GM12878 (cell line): Measurements from ENCODE around the gene PRUNE2. TPM values are rescaled to one million over a fixed set of nuclear protein-coding genes. Genes with fewer than 3 reads are reported as not detected.

Source experiments
- ATAC-seq: fragments of 200-7000 bp; cut with Tn5 transposase; 3 replicates; pipeline ENCODE4 v1.9.1; 2020; ENCODE audit warnings: mild to moderate bottlenecking, moderate library complexity
- BruUV-seq: library from RNA; stranded (reverse); fragments of 400-500 nt; replicated peaks from 2 replicates; lab custom pipeline; 2021; lab: Mats Ljungman, UMichigan
- CTCF ChIA-PET: fragments of 300-600 bp; sonication (Branson Sonifier 250); formaldehyde crosslinking; extraction: SDS; loops from one replicate; lab custom pipeline; 2021; ENCODE audit warnings: inconsistent platforms; lab: Yijun Ruan, JAX
- POLR2A ChIA-PET: fragments of 350-600 bp; formaldehyde crosslinking; extraction: SDS; loops from one replicate; lab custom pipeline; 2021; ENCODE audit warnings: inconsistent platforms; lab: Charles Lee
- RAD21 ChIA-PET: fragments of 300-600 bp; sonication (Branson Sonifier 250); formaldehyde crosslinking; loops from one replicate; lab custom pipeline; 2023; ENCODE audit warnings: antibody characterized with exemption; ENCODE audit not compliant: unreplicated experiment; lab: Charles Lee
- SMC1A ChIA-PET: fragments of 300-600 bp; sonication (Branson Sonifier 250); formaldehyde crosslinking; loops from one replicate; lab custom pipeline; 2023; ENCODE audit not compliant: unreplicated experiment, uncharacterized antibody; lab: Charles Lee
- DNase-seq: peaks from one replicate; pipeline ENCODE4 v3.0.0-alpha.2; 2011; ENCODE audit warnings: low read depth, low spot score
- FAIRE-seq: peaks from 3 replicates; lab custom pipeline; 2011; peaks lifted over from hg19 to GRCh38; lab: Jason Lieb, UNC
- H2AFZ ChIP-seq: 2 replicates; pipeline ENCODE4 v1.6.0; 2011; ENCODE audit warnings: low read depth, low read length, control low read depth; ENCODE audit not compliant: control insufficient read depth
- H3K27ac ChIP-seq: 2 replicates; pipeline ENCODE4 v1.5.1; 2011; ENCODE audit warnings: control low read depth; ENCODE audit not compliant: control insufficient read depth, insufficient read depth
- H3K27me3 ChIP-seq, 2 experiments: replicated peaks in 1 of 2; 2 replicates each; pipeline versions ENCODE4 v1.6.0 to v1.6.1; 2011; ENCODE audit warnings: low read length in 1 of 2; ENCODE audit not compliant: control insufficient read depth in 2 of 2, insufficient read depth in 2 of 2
- H3K36me3 ChIP-seq, 2 experiments: 2 replicates each; pipeline ENCODE4 v1.5.1; 2011; ENCODE audit warnings: low read length in 1 of 2; ENCODE audit not compliant: control insufficient read depth in 2 of 2, insufficient read depth in 2 of 2
- H3K4me1 ChIP-seq: 2 replicates; pipeline ENCODE4 v1.6.1; 2011; ENCODE audit warnings: mild to moderate bottlenecking, low read length, moderate library complexity, mixed read lengths; ENCODE audit not compliant: control insufficient read depth, insufficient read depth
- H3K4me2 ChIP-seq: 2 replicates; pipeline ENCODE4 v1.6.0; 2011; ENCODE audit warnings: control low read depth; ENCODE audit not compliant: control insufficient read depth, insufficient read depth
- H3K4me3 ChIP-seq: fragments of 200-600 bp; sonication (generic); 2 replicates; pipeline ENCODE4 v1.5.1; 2016
- H3K79me2 ChIP-seq: 2 replicates; pipeline ENCODE4 v1.6.0; 2011; ENCODE audit warnings: low read length; ENCODE audit not compliant: control insufficient read depth, insufficient read depth
- H3K9ac ChIP-seq: 2 replicates; pipeline ENCODE4 v1.8.0; 2011; ENCODE audit warnings: low read length, control low read depth, mixed read lengths; ENCODE audit not compliant: control insufficient read depth, insufficient read depth
- H3K9me3 ChIP-seq: replicated peaks from 3 replicates; pipeline ENCODE4 v1.5.1; 2011; ENCODE audit warnings: mild to moderate bottlenecking, low read length; ENCODE audit not compliant: control insufficient read depth, insufficient read depth
- H4K20me1 ChIP-seq: 2 replicates; pipeline ENCODE4 v1.6.0; 2011; ENCODE audit not compliant: control insufficient read depth, insufficient read depth
- CREM ChIP-seq: IDR thresholded peaks from 2 replicates; pipeline ENCODE4 v1.6.1; 2014; ENCODE audit warnings: antibody characterized with exemption, low read depth
- EED ChIP-seq: sonication (generic); IDR thresholded peaks from 2 replicates; pipeline ENCODE4 v1.6.1; 2016; ENCODE audit warnings: antibody characterized with exemption, low read depth
- FOS ChIP-seq: IDR thresholded peaks from 3 replicates; pipeline ENCODE4 v1.6.1; 2011; ENCODE audit warnings: borderline replicate concordance; ENCODE audit not compliant: insufficient read length; ENCODE audit errors: extremely low read depth
- GABPA ChIP-seq: IDR thresholded peaks from 2 replicates; pipeline ENCODE4 v1.6.1; 2014; ENCODE audit warnings: antibody characterized with exemption, low read depth, mild to moderate bottlenecking, inconsistent platforms
- HDAC6 ChIP-seq: fragments of 200-600 bp; sonication (generic); IDR thresholded peaks from one replicate; pipeline ENCODE4 v1.8.0; 2017; ENCODE audit warnings: antibody characterized with exemption; ENCODE audit not compliant: unreplicated experiment
- HSF1 ChIP-seq: fragments of 150-350 bp; IDR thresholded peaks from 2 replicates; pipeline ENCODE4 v1.6.1; 2014; ENCODE audit warnings: mild to moderate bottlenecking, low read depth, low read length
- MLLT1 ChIP-seq: fragments of 450-650 bp; IDR thresholded peaks from 2 replicates; pipeline ENCODE4 v1.6.1; 2016; ENCODE audit warnings: mild to moderate bottlenecking
- RBBP5 ChIP-seq: fragments of 200-600 bp; sonication (generic); conservative IDR thresholded peaks from 2 replicates; pipeline ENCODE4 v1.6.1; 2016
- TBL1XR1 ChIP-seq: IDR thresholded peaks from 2 replicates; pipeline ENCODE4 v1.6.1; 2012; ENCODE audit warnings: low read depth, low read length, improper control_type of control experiment
- ZNF24 ChIP-seq: fragments of 450-650 bp; IDR thresholded peaks from 2 replicates; pipeline ENCODE4 v1.6.1; 2017; ENCODE audit warnings: antibody characterized with exemption, mild to moderate bottlenecking
- ZNF274 ChIP-seq: IDR thresholded peaks from one replicate; pipeline ENCODE4 v1.8.0; 2011; ENCODE audit not compliant: insufficient read length, insufficient read depth
- ZNF384 ChIP-seq: IDR thresholded peaks from 2 replicates; pipeline ENCODE4 v1.6.1; 2012; ENCODE audit warnings: low read depth, mild to moderate bottlenecking, low read length, improper control_type of control experiment, borderline replicate concordance
- WGBS: methylation state at CpG from one replicate; pipeline ENCODE4 v1.1.6; 2016; ENCODE audit warnings: low lambda C conversion rate; ENCODE audit not compliant: insufficient replicate concordance, insufficient coverage; ENCODE audit errors: missing lambda C conversion rate; 5-methylcytosine and 5-hydroxymethylcytosine counted together
- in situ Hi-C: fragments of 300-500 bp; cut with MboI; formaldehyde crosslinking; loops from 9 replicates; pipeline ENCODE4 v1.14.3; 2018; ENCODE audit warnings: mixed read lengths
- intact Hi-C: fragments of 100-400 bp; cut with micrococcal nuclease; formaldehyde crosslinking; loops from one replicate; pipeline ENCODE4 v1.14.2; 2022; ENCODE audit not compliant: unreplicated experiment
- polyA plus RNA-seq, 11 experiments: library from polyadenylated mRNA; depleted of rRNA in 4 of 11; unstranded in 6 of 11; stranded (reverse) in 5 of 11; fragments of >200 nt; fragmentation: Nextera tagmentation in 4 of 11; fragmentation: Illumina TruSeq in 1 of 11; extraction: Ambion mirVana in 4 of 11; extraction: Trizol in 1 of 11; gene quantifications; 1 replicate in 1 of 11; 2 replicates in 10 of 11; pipeline versions ENCODE4 v1.2.1 to v1.2.3, GENCODE V29; 2011 to 2016; ENCODE audit warnings: inconsistent platforms in 2 of 11, missing spikeins in 2 of 11, low read depth in 1 of 11
- total RNA-seq, 4 experiments: library from RNA; depleted of rRNA in 3 of 4; stranded (reverse); fragments of >200 nt in 3 of 4; fragmentation: Illumina TruSeq in 1 of 4; extraction: Trizol in 1 of 4; gene quantifications; 2 replicates each; pipeline versions ENCODE4 v1.2.1 to v1.2.3, GENCODE V29; 2013 to 2021
- TF ChIP-seq, protein P1 (sequence below): fragments of 450-650 bp; IDR thresholded peaks from 2 replicates; pipeline ENCODE4 v1.6.1; 2018; ENCODE audit warnings: borderline replicate concordance, mild to moderate bottlenecking; ENCODE audit not compliant: partially characterized antibody

Gene PRUNE2
- total and polyA plus RNA-seq, 10 of the 15 experiments (the other 5 are each of a cell fraction or from before 2014, with no cell fraction given), result 0.07 to 0.63 (median 0.25) TPM

GRCh38 chr9:76766126-76766525 is 139.8 kb downstream of the PRUNE2 start:
- Histone ChIP-seq H3K9me3 (no peaks in the 10 kb centered on the region), H3K79me2 (no peaks in the 10 kb centered on the region), H3K4me2 (no peak overlapping the region), H3K27me3 (no peaks in the 10 kb centered on the region), H3K36me3 (no peaks in the 10 kb centered on the region), H3K4me1 (no peaks in the 10 kb centered on the region), H2AFZ (no peak overlapping the region), H4K20me1 (no peaks in the 10 kb centered on the region), H3K9ac (no peak overlapping the region), H3K27ac (no peak overlapping the region), H3K4me3 (no peak overlapping the region)
- WGBS, result 27% methylated on average over 3 of the region's 3 CpGs
- CTCF ChIA-PET, result no interaction called here
- RAD21 ChIA-PET, result no interaction called here
- SMC1A ChIA-PET, result no interaction called here
- FAIRE-seq (no peak), DNase-seq (no peak), ATAC-seq (no peak)
- TF ChIP-seq FOS (no peak), HDAC6 (no peak), GABPA (no peak), ZNF274 (no peak)
- POLR2A ChIA-PET, result no interaction called here
- no TSS peak for BruUV-seq
- in situ Hi-C loops, result no loop called here
- intact Hi-C loops, result no loop called here

GRCh38 chr9:76764138-76764537 is 141.8 kb downstream of the PRUNE2 start, which contains the start of gene PCA3:
Gene PCA3 (plus strand): TSS chr9:76764438.
- CTCF ChIA-PET, result interaction anchor here (0.6 kb wide), 1 partner anchor 63 kb away, joined by 3 read pairs; no protein-coding TSS in a partner anchor
- 73% methylated on average over 4 of the region's 4 CpGs for WGBS
- Histone ChIP-seq H3K27ac (no peak within 1 kb of the TSS), H3K27me3 (no peaks in the 10 kb centered on the region), H3K9ac (no peak within 1 kb of the TSS), H3K9me3 (no peaks in the 10 kb centered on the region), H3K79me2 (no peaks in the 10 kb centered on the region), H3K4me3 (no peak within 1 kb of the TSS), H3K36me3 (no peaks in the 10 kb centered on the region), H3K4me1 (no peaks in the 10 kb centered on the region), H3K4me2 (no peak within 1 kb of the TSS), H2AFZ (no peak within 1 kb of the TSS), H4K20me1 (no peaks in the 10 kb centered on the region)
- POLR2A ChIA-PET, result no interaction called here
- no TSS peak for BruUV-seq
- no peak for FAIRE-seq
- in situ Hi-C loops, result no loop called here
- intact Hi-C loops, result no loop called here
- RAD21 ChIA-PET, result no interaction called here
- ATAC-seq, result no peak
- no peak for DNase-seq
- SMC1A ChIA-PET, result interaction anchor here (1.0 kb wide), 1 partner anchor 8 kb away, joined by 3 read pairs; no protein-coding TSS in a partner anchor
- TF ChIP-seq HSF1 (no peak), HDAC6 (no peak), ZNF24 (no peak), CREM (no peak), RBBP5 (no peak), ZNF384 (no peak), EED (no peak), MLLT1 (no peak), TBL1XR1 (no peak)
- TF ChIP-seq, protein P1, sequence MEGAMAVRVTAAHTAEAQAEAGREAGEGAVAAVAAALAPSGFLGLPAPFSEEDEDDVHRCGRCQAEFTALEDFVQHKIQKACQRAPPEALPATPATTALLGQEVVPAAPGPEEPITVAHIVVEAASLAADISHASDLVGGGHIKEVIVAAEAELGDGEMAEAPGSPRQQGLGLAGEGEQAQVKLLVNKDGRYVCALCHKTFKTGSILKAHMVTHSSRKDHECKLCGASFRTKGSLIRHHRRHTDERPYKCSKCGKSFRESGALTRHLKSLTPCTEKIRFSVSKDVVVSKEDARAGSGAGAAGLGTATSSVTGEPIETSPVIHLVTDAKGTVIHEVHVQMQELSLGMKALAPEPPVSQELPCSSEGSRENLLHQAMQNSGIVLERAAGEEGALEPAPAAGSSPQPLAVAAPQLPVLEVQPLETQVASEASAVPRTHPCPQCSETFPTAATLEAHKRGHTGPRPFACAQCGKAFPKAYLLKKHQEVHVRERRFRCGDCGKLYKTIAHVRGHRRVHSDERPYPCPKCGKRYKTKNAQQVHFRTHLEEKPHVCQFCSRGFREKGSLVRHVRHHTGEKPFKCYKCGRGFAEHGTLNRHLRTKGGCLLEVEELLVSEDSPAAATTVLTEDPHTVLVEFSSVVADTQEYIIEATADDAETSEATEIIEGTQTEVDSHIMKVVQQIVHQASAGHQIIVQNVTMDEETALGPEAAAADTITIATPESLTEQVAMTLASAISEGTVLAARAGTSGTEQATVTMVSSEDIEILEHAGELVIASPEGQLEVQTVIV, result no peak
